H9 (cell line): ENCODE results near the gene FRAS1. TPM values are rescaled to one million over a fixed set of nuclear protein-coding genes. Genes with fewer than 3 reads are reported as not detected.

Source experiments
- DNase-seq: peaks from one replicate; pipeline ENCODE4 v3.0.0-alpha.2; 2017
- H2AFZ ChIP-seq: one replicate; pipeline ENCODE4 v1.6.1; 2013; ENCODE audit warnings: mild to moderate bottlenecking, low read length, control low read depth, moderate library complexity
- H2AK5ac ChIP-seq: 2 replicates; pipeline ENCODE4 v1.6.1; 2013; ENCODE audit warnings: low read length, control low read depth, mixed read lengths; ENCODE audit not compliant: insufficient read length
- H2BK120ac ChIP-seq: one replicate; pipeline ENCODE4 v1.6.1; 2013; ENCODE audit warnings: low read depth, mild to moderate bottlenecking, low read length, control low read depth, inconsistent platforms; ENCODE audit not compliant: poor library complexity, severe bottlenecking
- H2BK12ac ChIP-seq: 2 replicates; pipeline ENCODE4 v1.6.1; 2013; ENCODE audit warnings: low read length, control low read depth, mixed read lengths, low read depth; ENCODE audit not compliant: insufficient read length
- H2BK15ac ChIP-seq: 2 replicates; pipeline ENCODE4 v1.6.1; 2013; ENCODE audit warnings: low read depth, low read length, control low read depth
- H2BK20ac ChIP-seq: one replicate; pipeline ENCODE4 v1.6.1; 2013; ENCODE audit warnings: low read depth, mild to moderate bottlenecking, low read length, control low read depth, inconsistent platforms; ENCODE audit not compliant: poor library complexity, severe bottlenecking
- H2BK5ac ChIP-seq: 2 replicates; pipeline ENCODE4 v1.6.1; 2013; ENCODE audit warnings: low read length, control low read depth, mixed read lengths; ENCODE audit not compliant: insufficient read length
- H3K14ac ChIP-seq: 2 replicates; pipeline ENCODE4 v1.6.1; 2013; ENCODE audit warnings: low read length, control low read depth; ENCODE audit not compliant: insufficient read depth
- H3K18ac ChIP-seq: 2 replicates; pipeline ENCODE4 v1.6.1; 2013; ENCODE audit warnings: low read depth, mild to moderate bottlenecking, mixed read lengths, low read length, control low read depth; ENCODE audit not compliant: insufficient read length
- H3K23ac ChIP-seq: 2 replicates; pipeline ENCODE4 v1.6.1; 2013; ENCODE audit warnings: low read length, control low read depth, mixed read lengths, low read depth; ENCODE audit not compliant: insufficient read length
- H3K23me2 ChIP-seq: 2 replicates; pipeline ENCODE4 v1.6.1; 2013; ENCODE audit warnings: low read depth, mild to moderate bottlenecking, mixed read lengths, low read length, control low read depth; ENCODE audit not compliant: insufficient read length, poor library complexity, severe bottlenecking
- H3K27ac ChIP-seq: 2 replicates; pipeline ENCODE4 v1.5.1; 2013; ENCODE audit warnings: low read length, control low read depth, mixed read lengths, low read depth; ENCODE audit not compliant: insufficient read length
- H3K27me3 ChIP-seq: 2 replicates; pipeline ENCODE4 v1.6.1; 2013; ENCODE audit warnings: low read length, control low read depth, inconsistent platforms; ENCODE audit not compliant: insufficient read depth
- H3K4ac ChIP-seq: 2 replicates; pipeline ENCODE4 v1.6.1; 2013; ENCODE audit warnings: low read depth, mild to moderate bottlenecking, control low read depth, inconsistent platforms, low read length, moderate library complexity
- H3K4me1 ChIP-seq: 2 replicates; pipeline ENCODE4 v1.6.1; 2013; ENCODE audit warnings: low read length, control low read depth, inconsistent platforms; ENCODE audit not compliant: insufficient read depth
- H3K4me2 ChIP-seq: 2 replicates; pipeline ENCODE4 v1.6.1; 2013; ENCODE audit warnings: low read length, control low read depth, mixed read lengths; ENCODE audit not compliant: insufficient read length, insufficient read depth
- H3K56ac ChIP-seq: 2 replicates; pipeline ENCODE4 v1.6.1; 2013; ENCODE audit warnings: low read depth, mild to moderate bottlenecking, mixed read lengths, low read length, control low read depth; ENCODE audit not compliant: insufficient read length
- H3K79me1 ChIP-seq: 2 replicates; pipeline ENCODE4 v1.6.1; 2013; ENCODE audit warnings: low read depth, mild to moderate bottlenecking, moderate library complexity, low read length, control low read depth, inconsistent platforms; ENCODE audit not compliant: insufficient read depth, poor library complexity, severe bottlenecking
- H3K79me2 ChIP-seq: 2 replicates; pipeline ENCODE4 v1.6.1; 2013; ENCODE audit warnings: low read length, control low read depth, inconsistent platforms; ENCODE audit not compliant: insufficient read depth
- H3K9ac ChIP-seq: 2 replicates; pipeline ENCODE4 v1.6.1; 2013; ENCODE audit warnings: low read length, control low read depth, mixed read lengths; ENCODE audit not compliant: insufficient read length; ENCODE audit errors: extremely low read depth
- H3K9me3 ChIP-seq: one replicate; pipeline ENCODE4 v1.6.1; 2013; ENCODE audit warnings: low read depth, low read length, inconsistent platforms; ENCODE audit not compliant: control insufficient read depth
- H3T11ph ChIP-seq: one replicate; pipeline ENCODE4 v1.6.1; 2013; ENCODE audit warnings: mild to moderate bottlenecking, low read length, control low read depth, inconsistent platforms
- H4K20me1 ChIP-seq: one replicate; pipeline ENCODE4 v1.6.1; 2013; ENCODE audit not compliant: control insufficient read depth, insufficient read length, insufficient read depth
- H4K5ac ChIP-seq: 2 replicates; pipeline ENCODE4 v1.6.1; 2013; ENCODE audit warnings: low read depth, mild to moderate bottlenecking, mixed read lengths, low read length, control low read depth; ENCODE audit not compliant: insufficient read length
- H4K8ac ChIP-seq: replicated peaks from 2 replicates; pipeline ENCODE4 v1.6.1; 2013; ENCODE audit warnings: low read length, control low read depth, mixed read lengths, low read depth; ENCODE audit not compliant: insufficient read length
- H4K91ac ChIP-seq: 2 replicates; pipeline ENCODE4 v1.6.1; 2013; ENCODE audit warnings: low read depth, mild to moderate bottlenecking, moderate library complexity, mixed read lengths, low read length, control low read depth; ENCODE audit not compliant: insufficient read length
- H3K27ac Mint-ChIP-seq, 3 experiments: 2 replicates in 2 of 3; 3 replicates in 1 of 3; pipeline ENCODE4 v1.8.0; 2020 to 2021; ENCODE audit warnings: mixed read lengths in 3 of 3, mild to moderate bottlenecking in 1 of 3, moderate library complexity in 1 of 3
- H3K27me3 Mint-ChIP-seq: 2 replicates; pipeline ENCODE4 v1.8.0; 2021; ENCODE audit warnings: low read depth, mild to moderate bottlenecking, moderate library complexity, mixed read lengths
- H3K36me3 Mint-ChIP-seq, 3 experiments: 2 replicates in 2 of 3; 3 replicates in 1 of 3; pipeline ENCODE4 v1.8.0; 2020 to 2021; ENCODE audit warnings: low read depth in 3 of 3, mixed read lengths in 3 of 3; ENCODE audit not compliant: insufficient read depth in 1 of 3
- H3K4me1 Mint-ChIP-seq, 2 experiments: 2 replicates each; pipeline ENCODE4 v1.8.0; 2020; ENCODE audit warnings: mixed read lengths in 2 of 2
- H3K4me3 Mint-ChIP-seq, 2 experiments: 2 replicates in 1 of 2; 3 replicates in 1 of 2; pipeline ENCODE4 v1.8.0; 2020 to 2021; ENCODE audit warnings: mild to moderate bottlenecking in 2 of 2, mixed read lengths in 2 of 2, moderate library complexity in 1 of 2
- H3K9me3 Mint-ChIP-seq, 2 experiments: 2 replicates in 1 of 2; 3 replicates in 1 of 2; pipeline ENCODE4 v1.8.0; 2020; ENCODE audit warnings: mild to moderate bottlenecking in 2 of 2, mixed read lengths in 2 of 2, moderate library complexity in 1 of 2
- WGBS: extraction: QIAGEN DNeasy Blood & Tissue Kit; methylation state at CpG from one replicate; pipeline ENCODE4 v1.1.7; 2013; ENCODE audit warnings: missing lambda C conversion rate, low lambda C conversion rate, mixed read lengths; ENCODE audit not compliant: insufficient read length; ENCODE audit errors: extremely low coverage; 5-methylcytosine and 5-hydroxymethylcytosine counted together
- total RNA-seq: library from RNA; stranded (reverse); gene quantifications from 2 replicates; pipeline ENCODE4 v1.2.1, GENCODE V29; 2021
- TF ChIP-seq, protein P1 (sequence below): fragments of 200-600 bp; sonication (generic); conservative IDR thresholded peaks from 3 replicates; pipeline ENCODE4 v1.8.0; 2021; ENCODE audit warnings: antibody characterized with exemption, mild to moderate bottlenecking

The FRAS1 gene
- total RNA-seq, 1 experiment from 2014 or later, result 58.5 TPM

DNA sequence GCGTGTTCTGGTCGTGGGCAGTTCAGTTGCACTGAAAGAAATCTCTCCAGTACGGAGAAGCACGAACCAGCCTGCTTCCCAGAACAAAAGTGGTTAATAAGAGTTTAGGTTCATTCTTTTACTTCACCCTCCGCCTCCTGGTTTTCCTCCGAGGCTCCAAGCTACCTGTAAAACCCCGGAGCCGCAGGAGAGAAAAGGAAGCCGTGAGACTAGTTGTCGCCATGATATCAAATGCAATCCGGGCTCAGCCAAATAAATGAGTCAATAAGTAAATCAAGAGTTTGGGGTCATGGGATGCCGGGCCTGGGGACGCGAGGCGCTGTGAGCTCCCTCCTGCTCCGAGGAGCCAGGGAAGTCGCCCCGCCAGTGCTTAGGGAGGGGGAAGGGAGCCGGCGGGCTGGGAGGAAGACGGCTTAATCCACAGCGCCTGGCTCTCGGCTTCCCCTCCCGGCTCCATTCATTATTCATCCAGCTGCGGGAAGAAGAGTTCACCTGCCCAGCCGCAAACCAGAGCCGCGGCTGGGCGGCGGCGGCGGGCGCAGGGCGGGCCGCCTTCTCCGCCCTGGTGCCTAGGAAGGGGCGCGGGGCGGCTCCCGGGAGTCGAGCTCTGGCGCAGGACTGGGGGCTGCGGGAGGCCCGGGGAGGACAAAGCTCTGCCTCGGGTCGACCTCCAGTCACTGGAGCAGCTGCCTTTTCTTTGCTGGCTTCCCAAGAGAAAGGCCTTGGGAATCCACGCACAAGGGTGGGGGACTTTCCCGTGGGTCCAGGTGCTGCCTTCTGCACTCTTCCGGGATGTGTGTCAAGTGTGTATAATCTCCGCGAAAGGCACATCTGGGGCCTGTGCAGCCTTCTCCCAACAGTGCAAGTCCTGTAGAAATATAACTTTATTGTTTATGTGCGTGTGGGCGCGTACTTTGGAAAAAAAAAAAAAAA lies 1.7 kb downstream of the FRAS1 start:
- Histone ChIP-seq H3K9me3 (no peaks in the 10 kb centered on the region), H3T11ph (no peak overlapping the region), H2BK120ac (no peak overlapping the region), H3K27me3 (no peaks in the 10 kb centered on the region), H3K27ac (no peak overlapping the region), H4K5ac (no peak overlapping the region), H4K91ac (no peak overlapping the region), H3K14ac (peak overlapping the region; percentile 58), H2AK5ac (no peak overlapping the region), H2BK12ac (no peak overlapping the region), H3K23ac (no peak overlapping the region), H3K9ac (peak overlapping the region; percentile 95), H3K4me1 (peaks cover 2% of the 10 kb centered on the region; the same call in 1 of the 2 replicates), H3K56ac (no peak overlapping the region), H3K79me2 (peaks cover 38% of the 10 kb centered on the region; the same call in 1 of the 2 replicates), H3K4ac (no peak overlapping the region; the same call in 1 of the 2 replicates), H2BK5ac (no peak overlapping the region), H2BK15ac (no peak overlapping the region), H2AFZ (no peak overlapping the region), H3K23me2 (peaks cover 27% of the 10 kb centered on the region), H3K18ac (peak overlapping the region; percentile 3), H4K8ac (no peak overlapping the region), H3K79me1 (no peaks in the 10 kb centered on the region), H3K4me2 (peak overlapping the region; percentile 98), H2BK20ac (no peak overlapping the region), H4K20me1 (no peaks in the 10 kb centered on the region)
- no peaks in the 10 kb centered on the region; a peak in 1 of 7 replicates for H3K36me3 Mint-ChIP-seq
- H3K9me3 Mint-ChIP-seq, result peaks cover 0 to 3% of the 10 kb centered on the region in 2 experiments; a peak in 2 of 5 replicates
- WGBS, result no CpG with 5 or more reads among the region's 54 CpGs
- peak overlapping the region; percentile 87 to 96 for H3K4me3 Mint-ChIP-seq
- DNase-seq, result peak; percentile 72
- H3K27me3 Mint-ChIP-seq, result no peaks in the 10 kb centered on the region
- TF ChIP-seq, protein P1, sequence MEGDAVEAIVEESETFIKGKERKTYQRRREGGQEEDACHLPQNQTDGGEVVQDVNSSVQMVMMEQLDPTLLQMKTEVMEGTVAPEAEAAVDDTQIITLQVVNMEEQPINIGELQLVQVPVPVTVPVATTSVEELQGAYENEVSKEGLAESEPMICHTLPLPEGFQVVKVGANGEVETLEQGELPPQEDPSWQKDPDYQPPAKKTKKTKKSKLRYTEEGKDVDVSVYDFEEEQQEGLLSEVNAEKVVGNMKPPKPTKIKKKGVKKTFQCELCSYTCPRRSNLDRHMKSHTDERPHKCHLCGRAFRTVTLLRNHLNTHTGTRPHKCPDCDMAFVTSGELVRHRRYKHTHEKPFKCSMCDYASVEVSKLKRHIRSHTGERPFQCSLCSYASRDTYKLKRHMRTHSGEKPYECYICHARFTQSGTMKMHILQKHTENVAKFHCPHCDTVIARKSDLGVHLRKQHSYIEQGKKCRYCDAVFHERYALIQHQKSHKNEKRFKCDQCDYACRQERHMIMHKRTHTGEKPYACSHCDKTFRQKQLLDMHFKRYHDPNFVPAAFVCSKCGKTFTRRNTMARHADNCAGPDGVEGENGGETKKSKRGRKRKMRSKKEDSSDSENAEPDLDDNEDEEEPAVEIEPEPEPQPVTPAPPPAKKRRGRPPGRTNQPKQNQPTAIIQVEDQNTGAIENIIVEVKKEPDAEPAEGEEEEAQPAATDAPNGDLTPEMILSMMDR, result no peak
- peaks cover 42 to 43% of the 10 kb centered on the region in 2 experiments for H3K4me1 Mint-ChIP-seq
- peak overlapping the region; percentile 65 to 96 (median 94); a peak in 6 of 7 replicates for H3K27ac Mint-ChIP-seq
